CD4-positive, alpha-beta T cell treated with Interleukin-2 at 100 ng/mL for 4 hours (primary cell): ENCODE results near the gene PRRC2B.
"Not testable (repeated sequence)": the region's sequence is repeated elsewhere in the genome, so short reads cannot be mapped to it uniquely, and the experiment has no call there.

Source experiments
- DNase-seq: peaks from one replicate; pipeline ENCODE4 v3.0.0-alpha.2; 2020; ENCODE audit warnings: low spot score

Gene PRRC2B

GRCh38 chr9:131539223-131539923 is 145.5 kb downstream of the PRRC2B start:
- DNase-seq: peak; percentile 50

- no peak for DNase-seq
Observed at GRCh38 chr9:131543141-131543540, 149.3 kb downstream of the PRRC2B start.

- DNase-seq: no peak
Observed at GRCh38 chr9:131545003-131545785, 151.3 kb downstream of the PRRC2B start, which contains the start of gene PRRT1B. PRRT1B (plus strand) TSS chr9:131545523; CDS start chr9:131545616, 93 bp downstream.

- no peak for DNase-seq
Observed at GRCh38 chr9:131545786-131546335, 152.0 kb downstream of the PRRC2B start.

- DNase-seq: no peak
Observed at GRCh38 chr9:131546336-131547084, 152.6 kb downstream of the PRRC2B start.

- DNase-seq: not testable (repeated sequence)
Observed at GRCh38 chr9:131549186-131549585, 155.3 kb downstream of the PRRC2B start.
